OCI-LY1 (cell line): ENCODE data around the gene PRKG1.

Experiments used
- H2AFZ ChIP-seq: fragments of 200-600 bp; sonication (generic), shearing (Covaris generic); 2 replicates; pipeline ENCODE4 v1.6.0; 2014; ENCODE audit warnings: antibody characterized with exemption, mild to moderate bottlenecking, low read length
- H3F3A ChIP-seq: fragments of 200-600 bp; sonication (generic), shearing (Covaris generic); 2 replicates; pipeline ENCODE4 v1.6.0; 2014; ENCODE audit warnings: mild to moderate bottlenecking, antibody characterized with exemption, low read length, moderate library complexity; ENCODE audit not compliant: insufficient read depth
- H3K27ac ChIP-seq: fragments of 200-600 bp; sonication (generic); 2 replicates; pipeline ENCODE4 v1.5.1; 2014; ENCODE audit warnings: low read length, mixed run types, mild to moderate bottlenecking, low read depth; ENCODE audit not compliant: poor library complexity, severe bottlenecking
- H3K27me3 ChIP-seq: fragments of 200-600 bp; sonication (generic); 2 replicates; pipeline ENCODE4 v1.6.0; 2014; ENCODE audit warnings: antibody characterized with exemption, mild to moderate bottlenecking, low read length, moderate library complexity; ENCODE audit not compliant: insufficient read depth
- H3K36me3 ChIP-seq: fragments of 200-600 bp; sonication (generic); 2 replicates; pipeline ENCODE4 v1.6.1; 2014; ENCODE audit warnings: mild to moderate bottlenecking, antibody characterized with exemption, low read length, moderate library complexity, mixed read lengths; ENCODE audit not compliant: insufficient read depth
- H3K4me1 ChIP-seq: fragments of 200-600 bp; sonication (generic); 2 replicates; pipeline ENCODE4 v1.5.1; 2014; ENCODE audit warnings: mild to moderate bottlenecking, low read length, moderate library complexity; ENCODE audit not compliant: insufficient read depth, severe bottlenecking
- H3K4me2 ChIP-seq: fragments of 200-600 bp; sonication (generic), shearing (Covaris generic); 2 replicates; pipeline ENCODE4 v1.6.1; 2014; ENCODE audit warnings: low read length
- H3K4me3 ChIP-seq: fragments of 200-600 bp; sonication (generic); 2 replicates; pipeline ENCODE4 v1.5.1; 2014; ENCODE audit warnings: low read length, low read depth, mild to moderate bottlenecking, mixed read lengths; ENCODE audit not compliant: poor library complexity, severe bottlenecking
- H3K79me2 ChIP-seq: fragments of 200-600 bp; shearing (Covaris generic); 2 replicates; pipeline ENCODE4 v1.6.1; 2016; ENCODE audit warnings: mixed run types, low read length, mixed read lengths; ENCODE audit not compliant: insufficient read depth
- H3K9ac ChIP-seq: fragments of 200-600 bp; sonication (generic), shearing (Covaris generic); 2 replicates; pipeline ENCODE4 v1.6.1; 2014; ENCODE audit warnings: mild to moderate bottlenecking, low read length, mixed read lengths
- H3K9me2 ChIP-seq: fragments of 200-600 bp; sonication (generic), shearing (Covaris generic); 2 replicates; pipeline ENCODE4 v1.6.1; 2014; ENCODE audit warnings: low read depth, mild to moderate bottlenecking, low read length, mixed read lengths
- H3K9me3 ChIP-seq: fragments of 200-600 bp; shearing (Covaris generic); 2 replicates; pipeline ENCODE4 v1.6.1; 2014; ENCODE audit warnings: low read length, mixed read lengths
- H4K20me1 ChIP-seq: fragments of 200-600 bp; sonication (generic), shearing (Covaris generic); 2 replicates; pipeline ENCODE4 v1.6.0; 2016; ENCODE audit warnings: mild to moderate bottlenecking, low read length; ENCODE audit not compliant: insufficient read depth
- CTCF ChIP-seq: fragments of 200-600 bp; sonication (generic), shearing (Covaris generic); IDR thresholded peaks from 2 replicates; pipeline ENCODE4 v1.5.1; 2017; ENCODE audit warnings: mild to moderate bottlenecking, antibody characterized with exemption, low read length, moderate library complexity, mixed read lengths
- EZH2 ChIP-seq: fragments of 200-600 bp; sonication (generic), shearing (Covaris generic); IDR thresholded peaks from 2 replicates; pipeline ENCODE4 v1.8.0; 2017; ENCODE audit warnings: borderline replicate concordance, mixed run types, mild to moderate bottlenecking, antibody characterized with exemption, low read length, moderate library complexity, mixed read lengths

The PRKG1 gene

GRCh38 chr10:51860257-51860656 lies 786.0 kb downstream of the PRKG1 start:
- H4K20me1 ChIP-seq = no peaks in the 10 kb centered on the region
- no peak overlapping the region for H3K4me3 ChIP-seq
- H3K27me3 ChIP-seq = no peaks in the 10 kb centered on the region
- no peak overlapping the region for H3K9ac ChIP-seq
- TF ChIP-seq CTCF (no peak), EZH2 (no peak)
- H3K9me2 ChIP-seq = no peaks in the 10 kb centered on the region
- H2AFZ ChIP-seq = no peak overlapping the region
- H3F3A ChIP-seq = no peaks in the 10 kb centered on the region
- H3K36me3 ChIP-seq = no peaks in the 10 kb centered on the region
- no peaks in the 10 kb centered on the region for H3K4me1 ChIP-seq
- H3K9me3 ChIP-seq = no peaks in the 10 kb centered on the region
- no peak overlapping the region for H3K4me2 ChIP-seq
- H3K79me2 ChIP-seq = no peaks in the 10 kb centered on the region
- no peak overlapping the region for H3K27ac ChIP-seq

GRCh38 chr10:51861051-51861450 lies 786.8 kb downstream of the PRKG1 start:
- no peaks in the 10 kb centered on the region for H3K9me3 ChIP-seq
- no peaks in the 10 kb centered on the region for H3K4me1 ChIP-seq
- H2AFZ ChIP-seq = no peak overlapping the region
- H3K79me2 ChIP-seq = no peaks in the 10 kb centered on the region
- H3K9ac ChIP-seq = no peak overlapping the region
- no peak overlapping the region for H3K4me2 ChIP-seq
- TF ChIP-seq EZH2 = no peak
- TF ChIP-seq CTCF = no peak
- no peak overlapping the region for H3K27ac ChIP-seq
- H3K4me3 ChIP-seq = no peak overlapping the region
- no peaks in the 10 kb centered on the region for H3K36me3 ChIP-seq
- H3K27me3 ChIP-seq = no peaks in the 10 kb centered on the region
- no peaks in the 10 kb centered on the region for H3F3A ChIP-seq
- no peaks in the 10 kb centered on the region for H4K20me1 ChIP-seq
- no peaks in the 10 kb centered on the region for H3K9me2 ChIP-seq

- Histone ChIP-seq H3K79me2 (no peaks in the 10 kb centered on the region), H3K9me2 (no peaks in the 10 kb centered on the region), H3K27ac (no peak overlapping the region), H2AFZ (no peak overlapping the region), H3K9ac (no peak overlapping the region), H3K27me3 (no peaks in the 10 kb centered on the region), H3K4me1 (no peaks in the 10 kb centered on the region), H3F3A (no peaks in the 10 kb centered on the region), H3K4me2 (no peak overlapping the region), H3K36me3 (no peaks in the 10 kb centered on the region), H3K4me3 (no peak overlapping the region), H3K9me3 (no peaks in the 10 kb centered on the region), H4K20me1 (no peaks in the 10 kb centered on the region)
- TF ChIP-seq CTCF (no peak), EZH2 (no peak)
These were observed 787.4 kb downstream of the PRKG1 start for GRCh38 chr10:51861731-51862130.
